Caco-2 (cell line): Measurements from ENCODE around the gene KRTAP3-2. TPM values are rescaled to one million over a fixed set of nuclear protein-coding genes. Genes with fewer than 3 reads are reported as not detected.
A peak's percentile ranks its signal among the peaks of the same experiment; 100 is the strongest.

Experiments used
- BruUV-seq: library from RNA; stranded (reverse); fragments of 400-500 nt; replicated peaks from 2 replicates; lab custom pipeline; 2021; lab: Mats Ljungman, UMichigan
- CTCF ChIA-PET: fragments of 300-600 bp; sonication (Branson Sonifier 250); formaldehyde crosslinking; loops from one replicate; lab custom pipeline; 2022; ENCODE audit warnings: antibody characterized with exemption; lab: Charles Lee
- POLR2A ChIA-PET: fragments of 300-600 bp; sonication (Branson Sonifier 250); formaldehyde crosslinking; loops from one replicate; lab custom pipeline; 2022; ENCODE audit warnings: antibody characterized with exemption; lab: Charles Lee
- DNase-seq, 2 experiments: peaks; one replicate each; pipeline versions ENCODE4 v3.0.0 to v3.0.0-alpha.2; 2020 to 2022
- H3K27me3 ChIP-seq: replicated peaks from 2 replicates; pipeline ENCODE4 v1.6.0; 2011; ENCODE audit warnings: low read length; ENCODE audit not compliant: control insufficient read depth, insufficient read depth
- H3K36me3 ChIP-seq: 2 replicates; pipeline ENCODE4 v1.5.1; 2011; ENCODE audit warnings: low read length; ENCODE audit not compliant: control insufficient read depth, insufficient read depth
- H3K4me1 ChIP-seq: fragments of 250-450 bp; sonication (Bioruptor Pico); 2 replicates; pipeline ENCODE4 v1.5.1; 2020; ENCODE audit warnings: mild to moderate bottlenecking
- H3K4me3 ChIP-seq: 2 replicates; pipeline ENCODE4 v1.5.1; 2011; ENCODE audit warnings: low read depth, mild to moderate bottlenecking, control low read depth, low read length
- H3K9me3 ChIP-seq: fragments of 250-450 bp; sonication (Bioruptor Pico); 2 replicates; pipeline ENCODE4 v1.5.1; 2020; ENCODE audit warnings: mild to moderate bottlenecking, moderate library complexity
- H3K27ac Mint-ChIP-seq: one replicate; pipeline ENCODE4 v1.8.0; 2022; ENCODE audit warnings: mixed read lengths; ENCODE audit not compliant: unreplicated experiment
- H3K27me3 Mint-ChIP-seq: one replicate; pipeline ENCODE4 v1.8.0; 2022; ENCODE audit warnings: mixed read lengths; ENCODE audit not compliant: insufficient read depth, unreplicated experiment
- H3K36me3 Mint-ChIP-seq: one replicate; pipeline ENCODE4 v1.8.0; 2022; ENCODE audit warnings: mild to moderate bottlenecking, mixed read lengths; ENCODE audit not compliant: insufficient read depth, unreplicated experiment
- H3K4me1 Mint-ChIP-seq: one replicate; pipeline ENCODE4 v1.8.0; 2022; ENCODE audit warnings: low read depth, mixed read lengths; ENCODE audit not compliant: unreplicated experiment
- H3K4me3 Mint-ChIP-seq: one replicate; pipeline ENCODE4 v1.8.0; 2022; ENCODE audit warnings: mild to moderate bottlenecking, moderate library complexity, mixed read lengths; ENCODE audit not compliant: unreplicated experiment
- H3K9me3 Mint-ChIP-seq: one replicate; pipeline ENCODE4 v1.8.0; 2022; ENCODE audit warnings: mixed read lengths; ENCODE audit not compliant: unreplicated experiment
- intact Hi-C: fragments of 100-400 bp; cut with micrococcal nuclease; formaldehyde crosslinking; loops from one replicate; pipeline ENCODE4 v1.10.0; 2022; ENCODE audit not compliant: unreplicated experiment
- total RNA-seq: library from RNA; stranded (reverse); gene quantifications from 2 replicates; pipeline ENCODE4 v1.2.3, GENCODE V29; 2022
- TF ChIP-seq, protein P1 (sequence below), 2 experiments: fragments of 200-600 bp in 1 of 2; IDR thresholded peaks; 1 replicate in 1 of 2; 2 replicates in 1 of 2; pipeline versions ENCODE4 v1.5.1 to v1.8.0; 2011 to 2022; ENCODE audit warnings: antibody characterized with exemption in 1 of 2, control low read depth in 1 of 2, inconsistent platforms in 1 of 2, low read depth in 1 of 2, low read length in 1 of 2, mild to moderate bottlenecking in 1 of 2, moderate library complexity in 1 of 2; ENCODE audit not compliant: insufficient read depth in 1 of 2, severe bottlenecking in 1 of 2, unreplicated experiment in 1 of 2

The KRTAP3-2 gene
- total RNA-seq, 1 experiment from 2014 or later, result not detected

DNA sequence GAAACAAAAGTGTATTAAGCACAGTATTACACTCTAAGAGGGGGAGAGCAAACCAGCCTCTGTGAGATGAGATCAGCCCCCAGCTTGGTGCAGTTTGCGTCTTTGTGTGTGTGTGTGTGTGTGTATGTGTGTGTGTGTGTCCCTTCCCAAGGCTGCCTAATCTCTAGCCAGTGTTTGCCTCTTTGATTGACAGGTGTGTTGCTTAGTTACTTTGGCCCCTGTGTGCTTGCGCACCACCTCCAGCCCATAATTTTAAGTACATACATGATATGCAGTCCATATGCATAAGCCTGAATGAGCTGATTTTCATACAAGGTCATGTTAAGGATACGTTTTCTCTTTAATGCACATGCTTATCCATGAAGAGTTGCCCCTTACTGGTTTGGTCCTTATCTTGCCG is 2.1 kb upstream of the KRTAP3-2 start:
- POLR2A ChIA-PET, result no interaction called here
- TF ChIP-seq, protein P1, sequence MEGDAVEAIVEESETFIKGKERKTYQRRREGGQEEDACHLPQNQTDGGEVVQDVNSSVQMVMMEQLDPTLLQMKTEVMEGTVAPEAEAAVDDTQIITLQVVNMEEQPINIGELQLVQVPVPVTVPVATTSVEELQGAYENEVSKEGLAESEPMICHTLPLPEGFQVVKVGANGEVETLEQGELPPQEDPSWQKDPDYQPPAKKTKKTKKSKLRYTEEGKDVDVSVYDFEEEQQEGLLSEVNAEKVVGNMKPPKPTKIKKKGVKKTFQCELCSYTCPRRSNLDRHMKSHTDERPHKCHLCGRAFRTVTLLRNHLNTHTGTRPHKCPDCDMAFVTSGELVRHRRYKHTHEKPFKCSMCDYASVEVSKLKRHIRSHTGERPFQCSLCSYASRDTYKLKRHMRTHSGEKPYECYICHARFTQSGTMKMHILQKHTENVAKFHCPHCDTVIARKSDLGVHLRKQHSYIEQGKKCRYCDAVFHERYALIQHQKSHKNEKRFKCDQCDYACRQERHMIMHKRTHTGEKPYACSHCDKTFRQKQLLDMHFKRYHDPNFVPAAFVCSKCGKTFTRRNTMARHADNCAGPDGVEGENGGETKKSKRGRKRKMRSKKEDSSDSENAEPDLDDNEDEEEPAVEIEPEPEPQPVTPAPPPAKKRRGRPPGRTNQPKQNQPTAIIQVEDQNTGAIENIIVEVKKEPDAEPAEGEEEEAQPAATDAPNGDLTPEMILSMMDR (IDR thresholded peaks at IDR 0.05; ENCODE audit: insufficient read depth in 1 of 2, low read depth in 1 of 2, low read length in 1 of 2, severe bottlenecking in 1 of 2, unreplicated experiment in 1 of 2), result no peak
- peaks cover 19% of the 10 kb centered on the region for H3K4me1 ChIP-seq
- H3K27ac Mint-ChIP-seq, result peak overlapping the region; percentile 89
- no peaks in the 10 kb centered on the region for H3K9me3 Mint-ChIP-seq
- H3K4me3 ChIP-seq, result no peak overlapping the region
- H3K9me3 ChIP-seq, result peaks cover 4% of the 10 kb centered on the region; the same call in 1 of the 2 replicates
- peaks cover 38% of the 10 kb centered on the region for H3K4me1 Mint-ChIP-seq
- intact Hi-C loops, result no loop called here
- no TSS peak for BruUV-seq
- no peaks in the 10 kb centered on the region for H3K27me3 ChIP-seq
- H3K4me3 Mint-ChIP-seq, result no peak overlapping the region
- H3K27me3 Mint-ChIP-seq, result no peaks in the 10 kb centered on the region
- no peaks in the 10 kb centered on the region for H3K36me3 ChIP-seq
- no peak for DNase-seq
- CTCF ChIA-PET, result no interaction called here
- peaks cover 6% of the 10 kb centered on the region for H3K36me3 Mint-ChIP-seq

DNA sequence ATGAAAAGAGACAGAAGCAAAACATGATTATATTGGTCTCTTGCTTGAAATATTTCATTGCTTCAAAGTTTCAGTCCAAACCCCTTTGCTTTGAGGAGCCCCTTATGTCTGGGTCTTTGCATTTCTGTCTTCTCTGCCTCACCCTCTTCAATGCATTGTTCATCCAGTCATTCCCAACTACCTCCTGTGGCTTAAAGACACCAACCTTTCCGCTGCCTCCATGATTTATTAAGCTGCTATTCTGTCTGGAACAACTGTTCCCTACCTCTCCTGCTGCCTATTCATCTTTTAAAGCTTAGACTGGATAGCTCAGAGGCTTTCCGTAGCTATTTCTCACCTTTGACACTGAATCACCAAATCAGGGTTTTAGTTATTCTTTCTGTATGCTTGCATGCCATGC is 2.3 kb downstream of the KRTAP3-2 start:
- Histone ChIP-seq H3K36me3 (no peaks in the 10 kb centered on the region), H3K4me1 (peaks cover 5% of the 10 kb centered on the region; the same call in 1 of the 2 replicates), H3K9me3 (peaks cover 4% of the 10 kb centered on the region; the same call in 1 of the 2 replicates), H3K27me3 (no peaks in the 10 kb centered on the region), H3K4me3 (no peak overlapping the region)
- intact Hi-C loops, result no loop called here
- Mint-ChIP-seq H3K4me1 (peaks cover 33% of the 10 kb centered on the region), H3K9me3 (peaks cover 11% of the 10 kb centered on the region), H3K27ac (no peak overlapping the region), H3K36me3 (no peaks in the 10 kb centered on the region), H3K4me3 (no peak overlapping the region), H3K27me3 (no peaks in the 10 kb centered on the region)
- no TSS peak for BruUV-seq
- no peak for DNase-seq
- ChIA-PET POLR2A (no interaction called here), CTCF (no interaction called here)
- TF ChIP-seq, protein P1 (IDR thresholded peaks at IDR 0.05; ENCODE audit: insufficient read depth in 1 of 2, low read depth in 1 of 2, low read length in 1 of 2, severe bottlenecking in 1 of 2, unreplicated experiment in 1 of 2), result no peak

DNA sequence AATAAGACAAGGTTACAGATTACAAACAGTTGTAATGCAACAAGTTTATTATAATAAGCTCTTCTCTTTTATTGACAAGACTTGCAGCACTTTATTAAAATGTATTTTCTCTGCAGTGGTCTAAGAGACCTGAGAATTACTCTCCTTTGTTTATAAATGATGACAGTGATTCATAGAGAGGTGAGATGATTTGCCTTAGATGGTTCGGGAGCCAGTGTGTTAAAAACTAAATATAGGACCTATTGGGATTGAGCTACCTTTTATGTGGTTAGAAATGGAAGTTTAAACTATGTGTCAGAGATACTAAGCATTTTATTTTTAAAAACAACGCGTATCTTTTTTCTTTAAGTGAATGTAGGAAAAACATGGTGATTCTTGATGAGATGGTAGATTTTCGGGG is 2.9 kb downstream of the KRTAP3-2 start:
- H3K27me3 ChIP-seq, result no peaks in the 10 kb centered on the region
- Mint-ChIP-seq H3K4me1 (peaks cover 33% of the 10 kb centered on the region), H3K9me3 (peaks cover 11% of the 10 kb centered on the region), H3K36me3 (no peaks in the 10 kb centered on the region), H3K4me3 (no peak overlapping the region), H3K27ac (no peak overlapping the region), H3K27me3 (no peaks in the 10 kb centered on the region)
- no TSS peak for BruUV-seq
- H3K9me3 ChIP-seq, result peaks cover 4% of the 10 kb centered on the region; the same call in 1 of the 2 replicates
- intact Hi-C loops, result no loop called here
- no peaks in the 10 kb centered on the region for H3K36me3 ChIP-seq
- H3K4me1 ChIP-seq, result peaks cover 6% of the 10 kb centered on the region; the same call in 1 of the 2 replicates
- TF ChIP-seq, protein P1 (IDR thresholded peaks at IDR 0.05; ENCODE audit: insufficient read depth in 1 of 2, low read depth in 1 of 2, low read length in 1 of 2, severe bottlenecking in 1 of 2, unreplicated experiment in 1 of 2), result no peak
- ChIA-PET CTCF (no interaction called here), POLR2A (no interaction called here)
- H3K4me3 ChIP-seq, result no peak overlapping the region
- DNase-seq, result no peak
